Neural progenitor cell (in vitro differentiated cells): ENCODE measurements around the gene OSBP. TPM values are rescaled to one million over a fixed set of nuclear protein-coding genes. Genes with fewer than 3 reads are reported as not detected.

Source experiments
- DNase-seq: peaks from one replicate; pipeline ENCODE4 v3.0.0-alpha.2; 2016; ENCODE audit warnings: low spot score
- H2AFZ ChIP-seq: fragments of 200-600 bp; sonication (generic); replicated peaks from 2 replicates; pipeline ENCODE4 v1.6.1; 2016; ENCODE audit warnings: antibody characterized with exemption
- H3F3A ChIP-seq: fragments of 200-600 bp; sonication (generic); 2 replicates; pipeline ENCODE4 v1.6.1; 2016; ENCODE audit warnings: antibody characterized with exemption, low read depth
- H3K27ac ChIP-seq: fragments of 200-600 bp; sonication (generic); 2 replicates; pipeline ENCODE4 v1.5.1; 2016; ENCODE audit warnings: mild to moderate bottlenecking
- H3K27me3 ChIP-seq: fragments of 200-600 bp; sonication (generic); 2 replicates; pipeline ENCODE4 v1.6.1; 2016; ENCODE audit warnings: mild to moderate bottlenecking, moderate library complexity
- H3K36me3 ChIP-seq: fragments of 200-600 bp; sonication (generic); 2 replicates; pipeline ENCODE4 v1.5.1; 2016
- H3K4me1 ChIP-seq: fragments of 200-600 bp; sonication (generic); 2 replicates; pipeline ENCODE4 v1.6.1; 2016; ENCODE audit warnings: mixed run types
- H3K4me2 ChIP-seq: fragments of 200-600 bp; sonication (generic); 2 replicates; pipeline ENCODE4 v1.6.1; 2016
- H3K4me3 ChIP-seq: fragments of 200-600 bp; sonication (generic); 2 replicates; pipeline ENCODE4 v1.5.1; 2016
- H3K79me2 ChIP-seq: fragments of 200-600 bp; sonication (generic); 2 replicates; pipeline ENCODE4 v1.6.1; 2016; ENCODE audit warnings: low read depth
- H3K9ac ChIP-seq: fragments of 200-600 bp; sonication (generic); 2 replicates; pipeline ENCODE4 v1.6.1; 2016
- H3K9me3 ChIP-seq: fragments of 200-600 bp; sonication (generic); 2 replicates; pipeline ENCODE4 v1.5.1; 2016; ENCODE audit warnings: low read depth
- H4K20me1 ChIP-seq: fragments of 200-600 bp; sonication (generic); 2 replicates; pipeline ENCODE4 v1.6.1; 2016; ENCODE audit warnings: low read depth
- H3K27ac Mint-ChIP-seq: 3 replicates; pipeline ENCODE4 v1.8.0; 2021; ENCODE audit warnings: mixed read lengths
- H3K27me3 Mint-ChIP-seq: 2 replicates; pipeline ENCODE4 v1.8.0; 2022; ENCODE audit warnings: low read depth, mild to moderate bottlenecking, inconsistent platforms, moderate library complexity, mixed read lengths; ENCODE audit not compliant: insufficient read depth
- H3K36me3 Mint-ChIP-seq: 3 replicates; pipeline ENCODE4 v1.8.0; 2021; ENCODE audit warnings: mixed read lengths
- H3K4me1 Mint-ChIP-seq: 3 replicates; pipeline ENCODE4 v1.8.0; 2021; ENCODE audit warnings: mixed read lengths
- H3K4me3 Mint-ChIP-seq: 3 replicates; pipeline ENCODE4 v1.8.0; 2021; ENCODE audit warnings: mild to moderate bottlenecking, moderate library complexity, mixed read lengths
- H3K9me3 Mint-ChIP-seq: 3 replicates; pipeline ENCODE4 v1.8.0; 2020; ENCODE audit warnings: mixed read lengths
- CTCF ChIP-seq: fragments of 200-600 bp; sonication (generic); IDR thresholded peaks from 2 replicates; pipeline ENCODE4 v1.5.1; 2017; ENCODE audit warnings: antibody characterized with exemption, mild to moderate bottlenecking
- EZH2 ChIP-seq: fragments of 200-600 bp; sonication (generic); IDR thresholded peaks from 2 replicates; pipeline ENCODE4 v1.6.1; 2017; ENCODE audit warnings: antibody characterized with exemption, mild to moderate bottlenecking, moderate library complexity
- EZH2phosphoT487 ChIP-seq: fragments of 200-600 bp; sonication (generic); IDR thresholded peaks from 2 replicates; pipeline ENCODE4 v1.6.1; 2017; ENCODE audit warnings: antibody characterized with exemption
- total RNA-seq: library from RNA; depleted of rRNA; stranded (reverse); fragments of >200 nt; gene quantifications from 2 replicates; pipeline ENCODE4 v1.2.3, GENCODE V29; 2015; ENCODE audit warnings: low replicate concordance

Gene OSBP
- total RNA-seq, 1 donor from 2014 or later = 22.7 TPM

DNA sequence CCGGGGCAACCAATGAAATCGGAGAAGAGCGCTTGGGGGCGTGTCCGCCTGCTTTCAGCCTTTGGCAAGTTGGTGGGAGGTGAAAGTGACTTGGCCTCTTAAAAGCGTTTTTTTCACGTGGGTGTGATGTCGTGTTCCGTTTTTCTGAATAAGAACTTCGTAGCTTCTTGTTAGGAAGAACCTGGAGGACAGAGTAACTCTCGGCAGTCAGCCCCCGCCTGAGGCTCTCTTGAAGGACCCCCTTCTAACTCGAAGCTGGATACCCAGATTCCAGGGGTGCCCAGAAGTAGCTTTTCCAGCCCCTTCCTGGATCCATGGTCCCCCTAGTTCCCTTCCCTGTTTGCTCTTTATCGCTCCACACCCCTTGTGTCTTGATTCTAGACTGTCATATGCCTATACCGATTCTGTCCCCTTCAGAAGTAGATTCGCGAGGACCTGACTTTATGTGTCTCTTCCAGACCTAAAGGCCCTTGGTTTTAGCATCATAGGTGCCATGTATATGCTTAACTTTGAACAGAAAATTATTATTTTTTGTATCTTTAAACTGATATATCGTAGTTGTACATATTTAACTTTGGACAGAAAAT lies 915 bp upstream of the OSBP start:
- Histone ChIP-seq H3K27me3 (no peaks in the 10 kb centered on the region), H2AFZ (peak overlapping the region; percentile 78), H3K4me1 (peaks cover 19% of the 10 kb centered on the region), H4K20me1 (peaks cover 32% of the 10 kb centered on the region), H3K36me3 (no peaks in the 10 kb centered on the region), H3K79me2 (peaks cover 37% of the 10 kb centered on the region), H3F3A (peaks cover 13% of the 10 kb centered on the region), H3K4me2 (peak overlapping the region; percentile 86), H3K9ac (peak overlapping the region; percentile 17), H3K9me3 (no peaks in the 10 kb centered on the region), H3K27ac (peak overlapping the region; percentile 58), H3K4me3 (peak overlapping the region; percentile 56)
- H3K27me3 Mint-ChIP-seq = peaks cover 5% of the 10 kb centered on the region
- H3K4me1 Mint-ChIP-seq = peaks cover 32% of the 10 kb centered on the region
- no peaks in the 10 kb centered on the region for H3K9me3 Mint-ChIP-seq
- peak overlapping the region; percentile 90 for H3K4me3 Mint-ChIP-seq
- no peak for TF ChIP-seq CTCF
- TF ChIP-seq EZH2phosphoT487 = no peak
- TF ChIP-seq EZH2 = no peak
- DNase-seq = peak; percentile 97
- peak overlapping the region; percentile 92 for H3K27ac Mint-ChIP-seq
- no peaks in the 10 kb centered on the region for H3K36me3 Mint-ChIP-seq

DNA sequence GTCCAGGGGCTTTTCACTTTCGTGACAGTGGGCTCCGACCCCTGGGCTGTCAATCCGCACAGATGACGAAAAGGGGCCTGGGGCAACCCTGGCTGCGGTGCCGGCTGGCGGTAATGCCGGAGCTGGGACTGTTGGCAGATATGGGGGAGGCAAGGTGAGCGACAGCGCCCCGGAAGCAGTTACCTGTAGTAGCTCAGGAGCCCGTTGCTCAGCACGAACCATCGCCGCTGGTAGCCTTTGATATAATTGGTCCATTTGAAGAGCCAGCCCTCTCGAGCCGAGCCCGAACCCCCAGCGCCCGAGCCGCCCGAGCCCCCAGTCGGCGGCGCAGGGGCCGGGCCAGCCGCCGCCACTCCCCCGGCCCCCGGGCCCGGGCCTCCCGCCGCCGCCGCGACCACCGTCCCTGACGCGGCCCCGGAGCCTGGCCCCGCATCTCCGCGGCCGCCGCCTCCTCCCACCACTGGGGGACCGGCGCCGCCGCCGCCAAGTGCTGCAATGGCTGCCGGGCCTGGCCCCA lies 396 bp downstream of the OSBP start:
- H3K4me2 ChIP-seq = peak overlapping the region; percentile 85
- Mint-ChIP-seq H3K4me1 (peaks cover 29% of the 10 kb centered on the region), H3K27me3 (peaks cover 5% of the 10 kb centered on the region), H3K4me3 (peak overlapping the region; percentile 93), H3K27ac (peak overlapping the region; percentile 44), H3K9me3 (no peaks in the 10 kb centered on the region), H3K36me3 (no peaks in the 10 kb centered on the region)
- H2AFZ ChIP-seq = no peak overlapping the region
- no peaks in the 10 kb centered on the region for H3K9me3 ChIP-seq
- DNase-seq = no peak
- TF ChIP-seq CTCF = no peak
- no peak for TF ChIP-seq EZH2
- H3K9ac ChIP-seq = peak overlapping the region; percentile 82
- no peaks in the 10 kb centered on the region for H3K36me3 ChIP-seq
- peaks cover 9% of the 10 kb centered on the region for H3F3A ChIP-seq
- H3K4me3 ChIP-seq = peak overlapping the region; percentile 96
- no peaks in the 10 kb centered on the region for H3K27me3 ChIP-seq
- peak overlapping the region; percentile 77 for H3K27ac ChIP-seq
- H3K4me1 ChIP-seq = peaks cover 16% of the 10 kb centered on the region
- peaks cover 37% of the 10 kb centered on the region for H4K20me1 ChIP-seq
- peaks cover 43% of the 10 kb centered on the region for H3K79me2 ChIP-seq

- peaks cover 15% of the 10 kb centered on the region for H3K4me1 ChIP-seq
- DNase-seq = no peak
- H3K27me3 Mint-ChIP-seq = peaks cover 5% of the 10 kb centered on the region
- peak overlapping the region; percentile 82 for H3K9ac ChIP-seq
- H3K27ac ChIP-seq = no peak overlapping the region
- H3K4me3 ChIP-seq = peak overlapping the region; percentile 96
- no peak overlapping the region for H2AFZ ChIP-seq
- H3K4me1 Mint-ChIP-seq = peaks cover 29% of the 10 kb centered on the region
- peak overlapping the region; percentile 44 for H3K27ac Mint-ChIP-seq
- H3K27me3 ChIP-seq = no peaks in the 10 kb centered on the region
- no peaks in the 10 kb centered on the region for H3K9me3 ChIP-seq
- peaks cover 8% of the 10 kb centered on the region for H3F3A ChIP-seq
- no peaks in the 10 kb centered on the region for H3K36me3 Mint-ChIP-seq
- no peaks in the 10 kb centered on the region for H3K9me3 Mint-ChIP-seq
- peak overlapping the region; percentile 85 for H3K4me2 ChIP-seq
- peak overlapping the region; percentile 93 for H3K4me3 Mint-ChIP-seq
- TF ChIP-seq CTCF (no peak), EZH2 (no peak), EZH2phosphoT487 (no peak)
- peaks cover 37% of the 10 kb centered on the region for H4K20me1 ChIP-seq
- H3K36me3 ChIP-seq = no peaks in the 10 kb centered on the region
- peaks cover 43% of the 10 kb centered on the region for H3K79me2 ChIP-seq
Measured at GRCh38 chr11:59614277-59615119, 1.1 kb downstream of the OSBP start.
